ENCODE data around the gene DAP. TPM values are rescaled to one million over a fixed set of nuclear protein-coding genes. Genes with fewer than 3 reads are reported as not detected.
A peak's percentile ranks its signal among the peaks of the same experiment; 100 is the strongest.

Gene DAP
- total and polyA plus RNA-seq, 2 experiments from 2014 or later, result 35.7 to 37.6 TPM

GRCh38 chr5:10689391-10690081 lies 71.5 kb downstream of the DAP start:
- Histone ChIP-seq H4K20me1 (replicated peaks; ENCODE audit: insufficient read depth) (no peaks in the 10 kb centered on the region; the same call in 1 of the 2 replicates), H3K36me3 (ENCODE audit: insufficient read depth) (no peaks in the 10 kb centered on the region), H3K4me1 (ENCODE audit: insufficient read depth) (peaks cover 27% of the 10 kb centered on the region), H3K27ac (ENCODE audit: low read depth) (peak overlapping the region; percentile 61; the same call in 1 of the 2 replicates), H3F3A (replicated peaks; ENCODE audit: low read depth) (no peaks in the 10 kb centered on the region), H3K79me2 (replicated peaks; ENCODE audit: insufficient read depth) (no peaks in the 10 kb centered on the region), H3K4me2 (no peak overlapping the region), H3K27me3 (ENCODE audit: insufficient read depth) (no peaks in the 10 kb centered on the region), H2AFZ (no peak overlapping the region), H3K9me2 (ENCODE audit: insufficient read depth) (no peaks in the 10 kb centered on the region), H3K4me3 (no peak overlapping the region)
- DNase-seq (ENCODE audit: low spot score) (peak; percentile 86), ATAC-seq (peak; percentile 88)
- H3K27ac Mint-ChIP-seq, result peak overlapping the region; percentile 93
- no peak overlapping the region for H3K4me3 Mint-ChIP-seq
- peaks cover 29% of the 10 kb centered on the region for H3K4me1 Mint-ChIP-seq
- TF ChIP-seq JUNB (IDR thresholded peaks at IDR 0.05; ENCODE audit: unreplicated experiment) (no peak), ZNF114 (CRISPR knock-in tag; IDR thresholded peaks at IDR 0.05) (no peak), ZNF331 (CRISPR knock-in tag; IDR thresholded peaks at IDR 0.05; ENCODE audit: low read depth) (no peak)
- TF ChIP-seq, protein P1, sequence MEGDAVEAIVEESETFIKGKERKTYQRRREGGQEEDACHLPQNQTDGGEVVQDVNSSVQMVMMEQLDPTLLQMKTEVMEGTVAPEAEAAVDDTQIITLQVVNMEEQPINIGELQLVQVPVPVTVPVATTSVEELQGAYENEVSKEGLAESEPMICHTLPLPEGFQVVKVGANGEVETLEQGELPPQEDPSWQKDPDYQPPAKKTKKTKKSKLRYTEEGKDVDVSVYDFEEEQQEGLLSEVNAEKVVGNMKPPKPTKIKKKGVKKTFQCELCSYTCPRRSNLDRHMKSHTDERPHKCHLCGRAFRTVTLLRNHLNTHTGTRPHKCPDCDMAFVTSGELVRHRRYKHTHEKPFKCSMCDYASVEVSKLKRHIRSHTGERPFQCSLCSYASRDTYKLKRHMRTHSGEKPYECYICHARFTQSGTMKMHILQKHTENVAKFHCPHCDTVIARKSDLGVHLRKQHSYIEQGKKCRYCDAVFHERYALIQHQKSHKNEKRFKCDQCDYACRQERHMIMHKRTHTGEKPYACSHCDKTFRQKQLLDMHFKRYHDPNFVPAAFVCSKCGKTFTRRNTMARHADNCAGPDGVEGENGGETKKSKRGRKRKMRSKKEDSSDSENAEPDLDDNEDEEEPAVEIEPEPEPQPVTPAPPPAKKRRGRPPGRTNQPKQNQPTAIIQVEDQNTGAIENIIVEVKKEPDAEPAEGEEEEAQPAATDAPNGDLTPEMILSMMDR (conservative IDR thresholded peaks at IDR 0.05; ENCODE audit: low read depth in 2 of 2), result peak; percentile 78 to 91
- TF ChIP-seq, protein P2, sequence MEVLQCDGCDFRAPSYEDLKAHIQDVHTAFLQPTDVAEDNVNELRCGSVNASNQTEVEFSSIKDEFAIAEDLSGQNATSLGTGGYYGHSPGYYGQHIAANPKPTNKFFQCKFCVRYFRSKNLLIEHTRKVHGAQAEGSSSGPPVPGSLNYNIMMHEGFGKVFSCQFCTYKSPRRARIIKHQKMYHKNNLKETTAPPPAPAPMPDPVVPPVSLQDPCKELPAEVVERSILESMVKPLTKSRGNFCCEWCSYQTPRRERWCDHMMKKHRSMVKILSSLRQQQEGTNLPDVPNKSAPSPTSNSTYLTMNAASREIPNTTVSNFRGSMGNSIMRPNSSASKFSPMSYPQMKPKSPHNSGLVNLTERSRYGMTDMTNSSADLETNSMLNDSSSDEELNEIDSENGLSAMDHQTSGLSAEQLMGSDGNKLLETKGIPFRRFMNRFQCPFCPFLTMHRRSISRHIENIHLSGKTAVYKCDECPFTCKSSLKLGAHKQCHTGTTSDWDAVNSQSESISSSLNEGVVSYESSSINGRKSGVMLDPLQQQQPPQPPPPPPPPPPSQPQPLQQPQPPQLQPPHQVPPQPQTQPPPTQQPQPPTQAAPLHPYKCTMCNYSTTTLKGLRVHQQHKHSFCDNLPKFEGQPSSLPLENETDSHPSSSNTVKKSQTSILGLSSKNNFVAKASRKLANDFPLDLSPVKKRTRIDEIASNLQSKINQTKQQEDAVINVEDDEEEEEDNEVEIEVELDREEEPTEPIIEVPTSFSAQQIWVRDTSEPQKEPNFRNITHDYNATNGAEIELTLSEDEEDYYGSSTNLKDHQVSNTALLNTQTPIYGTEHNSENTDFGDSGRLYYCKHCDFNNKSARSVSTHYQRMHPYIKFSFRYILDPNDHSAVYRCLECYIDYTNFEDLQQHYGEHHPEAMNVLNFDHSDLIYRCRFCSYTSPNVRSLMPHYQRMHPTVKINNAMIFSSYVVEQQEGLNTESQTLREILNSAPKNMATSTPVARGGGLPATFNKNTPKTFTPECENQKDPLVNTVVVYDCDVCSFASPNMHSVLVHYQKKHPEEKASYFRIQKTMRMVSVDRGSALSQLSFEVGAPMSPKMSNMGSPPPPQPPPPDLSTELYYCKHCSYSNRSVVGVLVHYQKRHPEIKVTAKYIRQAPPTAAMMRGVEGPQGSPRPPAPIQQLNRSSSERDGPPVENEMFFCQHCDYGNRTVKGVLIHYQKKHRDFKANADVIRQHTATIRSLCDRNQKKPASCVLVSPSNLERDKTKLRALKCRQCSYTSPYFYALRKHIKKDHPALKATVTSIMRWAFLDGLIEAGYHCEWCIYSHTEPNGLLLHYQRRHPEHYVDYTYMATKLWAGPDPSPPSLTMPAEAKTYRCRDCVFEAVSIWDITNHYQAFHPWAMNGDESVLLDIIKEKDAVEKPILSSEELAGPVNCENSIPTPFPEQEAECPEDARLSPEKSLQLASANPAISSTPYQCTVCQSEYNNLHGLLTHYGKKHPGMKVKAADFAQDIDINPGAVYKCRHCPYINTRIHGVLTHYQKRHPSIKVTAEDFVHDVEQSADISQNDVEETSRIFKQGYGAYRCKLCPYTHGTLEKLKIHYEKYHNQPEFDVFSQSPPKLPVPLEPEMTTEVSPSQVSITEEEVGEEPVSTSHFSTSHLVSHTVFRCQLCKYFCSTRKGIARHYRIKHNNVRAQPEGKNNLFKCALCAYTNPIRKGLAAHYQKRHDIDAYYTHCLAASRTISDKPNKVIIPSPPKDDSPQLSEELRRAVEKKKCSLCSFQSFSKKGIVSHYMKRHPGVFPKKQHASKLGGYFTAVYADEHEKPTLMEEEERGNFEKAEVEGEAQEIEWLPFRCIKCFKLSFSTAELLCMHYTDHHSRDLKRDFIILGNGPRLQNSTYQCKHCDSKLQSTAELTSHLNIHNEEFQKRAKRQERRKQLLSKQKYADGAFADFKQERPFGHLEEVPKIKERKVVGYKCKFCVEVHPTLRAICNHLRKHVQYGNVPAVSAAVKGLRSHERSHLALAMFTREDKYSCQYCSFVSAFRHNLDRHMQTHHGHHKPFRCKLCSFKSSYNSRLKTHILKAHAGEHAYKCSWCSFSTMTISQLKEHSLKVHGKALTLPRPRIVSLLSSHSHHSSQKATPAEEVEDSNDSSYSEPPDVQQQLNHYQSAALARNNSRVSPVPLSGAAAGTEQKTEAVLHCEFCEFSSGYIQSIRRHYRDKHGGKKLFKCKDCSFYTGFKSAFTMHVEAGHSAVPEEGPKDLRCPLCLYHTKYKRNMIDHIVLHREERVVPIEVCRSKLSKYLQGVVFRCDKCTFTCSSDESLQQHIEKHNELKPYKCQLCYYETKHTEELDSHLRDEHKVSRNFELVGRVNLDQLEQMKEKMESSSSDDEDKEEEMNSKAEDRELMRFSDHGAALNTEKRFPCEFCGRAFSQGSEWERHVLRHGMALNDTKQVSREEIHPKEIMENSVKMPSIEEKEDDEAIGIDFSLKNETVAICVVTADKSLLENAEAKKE (CRISPR knock-in tag; IDR thresholded peaks at IDR 0.05), result no peak
- H3K9me3 Mint-ChIP-seq, result peaks cover 9% of the 10 kb centered on the region; the same call in 2 of the 3 replicates
- peaks cover 25% of the 10 kb centered on the region for H3K36me3 Mint-ChIP-seq (ENCODE audit: low read depth)
- peaks cover 6% of the 10 kb centered on the region for H3K27me3 Mint-ChIP-seq (ENCODE audit: insufficient read depth, low read depth, poor library complexity)
